GM23248 (cell line): Measurements from ENCODE around the gene VAV2. TPM values are rescaled to one million over a fixed set of nuclear protein-coding genes. Genes with fewer than 3 reads are reported as not detected.

Experiments used
- DNase-seq: peaks from one replicate; pipeline ENCODE4 v3.0.0-alpha.2; 2015
- H2AFZ ChIP-seq: fragments of 200-600 bp; sonication (generic); 2 replicates; pipeline ENCODE4 v1.6.1; 2016; ENCODE audit warnings: antibody characterized with exemption
- H3F3A ChIP-seq: fragments of 200-600 bp; sonication (generic); 2 replicates; pipeline ENCODE4 v1.6.1; 2016; ENCODE audit warnings: mild to moderate bottlenecking, antibody characterized with exemption, mixed run types; ENCODE audit not compliant: insufficient read depth
- H3K27ac ChIP-seq: fragments of 200-600 bp; sonication (generic); 2 replicates; pipeline ENCODE4 v1.5.1; 2016; ENCODE audit warnings: mild to moderate bottlenecking
- H3K27me3 ChIP-seq: fragments of 200-600 bp; sonication (generic); replicated peaks from 2 replicates; pipeline ENCODE4 v1.6.1; 2016; ENCODE audit warnings: mild to moderate bottlenecking; ENCODE audit not compliant: insufficient read depth
- H3K36me3 ChIP-seq: fragments of 200-600 bp; sonication (generic); 2 replicates; pipeline ENCODE4 v1.6.1; 2016; ENCODE audit warnings: low read depth, mild to moderate bottlenecking
- H3K4me1 ChIP-seq: fragments of 200-600 bp; sonication (generic); 2 replicates; pipeline ENCODE4 v1.6.1; 2016; ENCODE audit warnings: mild to moderate bottlenecking; ENCODE audit not compliant: insufficient read depth
- H3K4me2 ChIP-seq: fragments of 200-600 bp; sonication (generic); one replicate; pipeline ENCODE4 v1.6.1; 2016; ENCODE audit warnings: mild to moderate bottlenecking; ENCODE audit not compliant: unreplicated experiment
- H3K4me3 ChIP-seq: fragments of 200-600 bp; sonication (generic); 2 replicates; pipeline ENCODE4 v1.5.1; 2016; ENCODE audit warnings: mild to moderate bottlenecking
- H3K79me2 ChIP-seq: fragments of 200-600 bp; sonication (generic); 2 replicates; pipeline ENCODE4 v1.6.1; 2016; ENCODE audit warnings: mild to moderate bottlenecking; ENCODE audit not compliant: insufficient read depth
- H3K9ac ChIP-seq: fragments of 200-600 bp; sonication (generic); 2 replicates; pipeline ENCODE4 v1.6.1; 2016; ENCODE audit warnings: mild to moderate bottlenecking
- H3K9me2 ChIP-seq: fragments of 200-600 bp; sonication (generic); 2 replicates; pipeline ENCODE4 v1.6.1; 2016; ENCODE audit warnings: mixed run types, mild to moderate bottlenecking, moderate library complexity; ENCODE audit not compliant: insufficient read depth
- H3K9me3 ChIP-seq: fragments of 200-600 bp; sonication (generic); one replicate; pipeline ENCODE4 v1.6.1; 2017; ENCODE audit warnings: low read depth
- H4K20me1 ChIP-seq: fragments of 200-600 bp; sonication (generic); 2 replicates; pipeline ENCODE4 v1.6.0; 2016; ENCODE audit not compliant: insufficient read depth
- EZH2 ChIP-seq: fragments of 200-600 bp; sonication (generic); IDR thresholded peaks from 2 replicates; pipeline ENCODE4 v1.6.1; 2018; ENCODE audit warnings: antibody characterized with exemption, mild to moderate bottlenecking; ENCODE audit not compliant: insufficient read depth, poor library complexity, severe bottlenecking
- EZH2phosphoT487 ChIP-seq: fragments of 200-600 bp; sonication (generic); IDR thresholded peaks from 2 replicates; pipeline ENCODE4 v1.6.1; 2018; ENCODE audit warnings: antibody characterized with exemption, moderate library complexity, mild to moderate bottlenecking, low read depth; ENCODE audit not compliant: insufficient read depth
- WGBS, 2 experiments: methylation state at CpG; one replicate each; pipeline ENCODE4 v1.1.6; 2015 to 2017; ENCODE audit warnings: low lambda C conversion rate in 2 of 2, low coverage in 1 of 2; ENCODE audit errors: missing lambda C conversion rate in 2 of 2; 5-methylcytosine and 5-hydroxymethylcytosine counted together
- in situ Hi-C: fragments of 300-500 bp; cut with MboI; formaldehyde crosslinking; loops from 2 replicates; pipeline ENCODE4 v1.15.0; 2020
- polyA plus RNA-seq: library from polyadenylated mRNA; unstranded; fragments of >200 nt; fragmentation: Nextera tagmentation; extraction: Ambion mirVana; gene quantifications from 2 replicates; pipeline ENCODE4 v1.2.1, GENCODE V29; 2016
- total RNA-seq: library from RNA; depleted of rRNA; stranded (reverse); fragments of >200 nt; shearing (Covaris generic); gene quantifications from 2 replicates; pipeline ENCODE4 v1.2.3, GENCODE V29; 2014

Gene VAV2
- total and polyA plus RNA-seq, 2 experiments from 2014 or later = 6.7 to 9.0 TPM

DNA sequence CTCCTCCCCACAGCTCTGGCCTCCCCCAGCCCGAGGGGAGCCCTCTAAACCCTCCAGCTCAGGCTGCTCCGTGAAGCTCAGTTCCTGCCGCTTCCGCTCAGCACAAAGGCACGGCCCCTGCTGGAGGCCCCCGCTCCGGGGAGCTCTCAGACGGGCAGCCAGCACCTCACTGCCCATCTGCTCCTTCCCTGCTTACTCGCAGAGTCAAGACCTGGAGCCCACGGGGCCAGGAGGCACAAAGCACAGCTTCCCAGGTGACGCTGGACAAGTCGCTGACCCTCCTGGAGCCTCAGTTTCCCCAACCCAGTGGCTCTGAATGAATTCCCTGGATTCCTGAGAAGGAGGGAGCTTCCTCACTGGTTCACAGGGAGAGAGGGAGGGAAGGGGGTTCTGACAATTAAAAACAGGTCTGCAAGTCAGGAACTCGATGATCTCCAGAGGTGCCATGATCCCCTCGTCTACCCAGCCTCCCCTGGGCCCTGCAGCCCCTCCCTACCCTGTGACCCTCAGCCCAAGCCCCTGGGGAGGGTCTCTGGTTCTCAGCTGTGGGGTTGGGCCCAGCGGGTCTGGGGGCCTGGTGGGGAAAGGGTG is 36.2 kb downstream of the VAV2 start:
- Histone ChIP-seq H3K36me3 (no peaks in the 10 kb centered on the region), H3F3A (no peaks in the 10 kb centered on the region), H3K4me3 (peak overlapping the region; percentile 34; the same call in 1 of the 2 replicates), H4K20me1 (no peaks in the 10 kb centered on the region), H2AFZ (0 out of 2 replicates have a peak overlapping the region, but pooled peaks have one; percentile 26), H3K9ac (peak overlapping the region; percentile 41), H3K9me3 (no peaks in the 10 kb centered on the region), H3K4me1 (peaks cover 14% of the 10 kb centered on the region), H3K27me3 (no peaks in the 10 kb centered on the region), H3K27ac (no peak overlapping the region), H3K9me2 (no peaks in the 10 kb centered on the region), H3K79me2 (peaks cover 61% of the 10 kb centered on the region), H3K4me2 (peak overlapping the region; percentile 48)
- TF ChIP-seq EZH2phosphoT487 (no peak), EZH2 (no peak)
- peak; percentile 47 for DNase-seq
- in situ Hi-C loops = no loop called here
- WGBS, 2 experiments = 25 to 27% methylated on average over 12 to 15 of the region's 15 CpGs

GRCh38 chr9:133954862-133955529 is 37.1 kb downstream of the VAV2 start:
- Histone ChIP-seq H3K4me3 (no peak overlapping the region), H3K9me3 (no peaks in the 10 kb centered on the region), H3K4me2 (no peak overlapping the region), H3K9ac (no peak overlapping the region), H3K79me2 (peaks cover 59% of the 10 kb centered on the region), H2AFZ (no peak overlapping the region), H3F3A (no peaks in the 10 kb centered on the region), H3K27me3 (no peaks in the 10 kb centered on the region), H3K36me3 (no peaks in the 10 kb centered on the region), H3K9me2 (no peaks in the 10 kb centered on the region), H4K20me1 (no peaks in the 10 kb centered on the region), H3K27ac (no peak overlapping the region), H3K4me1 (peaks cover 14% of the 10 kb centered on the region)
- WGBS, 2 experiments = 85 to 93% methylated on average over 7 to 14 of the region's 14 CpGs
- no peak for TF ChIP-seq EZH2phosphoT487
- no peak for TF ChIP-seq EZH2
- in situ Hi-C loops = no loop called here
- no peak for DNase-seq

GRCh38 chr9:133953976-133954709 is 38.0 kb downstream of the VAV2 start:
- Histone ChIP-seq H3K27ac (no peak overlapping the region), H3K4me2 (no peak overlapping the region), H3K9me2 (no peaks in the 10 kb centered on the region), H3K9ac (no peak overlapping the region), H3K4me1 (peaks cover 14% of the 10 kb centered on the region), H3F3A (no peaks in the 10 kb centered on the region), H4K20me1 (no peaks in the 10 kb centered on the region), H2AFZ (no peak overlapping the region), H3K36me3 (no peaks in the 10 kb centered on the region), H3K79me2 (peaks cover 58% of the 10 kb centered on the region), H3K9me3 (no peaks in the 10 kb centered on the region), H3K4me3 (no peak overlapping the region), H3K27me3 (no peaks in the 10 kb centered on the region)
- WGBS, 2 experiments = 90 to 93% methylated on average over 29 of the region's 29 CpGs
- no peak for TF ChIP-seq EZH2phosphoT487
- TF ChIP-seq EZH2 = no peak
- no peak for DNase-seq
- in situ Hi-C loops = no loop called here

GRCh38 chr9:133953621-133953975 is 38.5 kb downstream of the VAV2 start:
- peaks cover 14% of the 10 kb centered on the region for H3K4me1 ChIP-seq
- no peaks in the 10 kb centered on the region for H3K9me3 ChIP-seq
- H3K4me3 ChIP-seq = no peak overlapping the region
- H3K27ac ChIP-seq = no peak overlapping the region
- H3F3A ChIP-seq = no peaks in the 10 kb centered on the region
- no peaks in the 10 kb centered on the region for H4K20me1 ChIP-seq
- no peaks in the 10 kb centered on the region for H3K36me3 ChIP-seq
- WGBS, 2 experiments = 96 to 98% methylated on average over 4 of the region's 4 CpGs
- no peak overlapping the region for H2AFZ ChIP-seq
- no peak overlapping the region for H3K9ac ChIP-seq
- DNase-seq = no peak
- H3K79me2 ChIP-seq = peaks cover 58% of the 10 kb centered on the region
- no peaks in the 10 kb centered on the region for H3K27me3 ChIP-seq
- no peak for TF ChIP-seq EZH2
- TF ChIP-seq EZH2phosphoT487 = no peak
- no peak overlapping the region for H3K4me2 ChIP-seq
- H3K9me2 ChIP-seq = no peaks in the 10 kb centered on the region
- in situ Hi-C loops = no loop called here
